GM12872 (cell line): ENCODE data around the gene SFXN2.

ENCODE experiments used
- CTCF ChIP-seq: IDR thresholded peaks from 3 replicates; pipeline ENCODE4 v1.5.1; 2011; ENCODE audit warnings: low read depth, mild to moderate bottlenecking, low read length, moderate library complexity; ENCODE audit not compliant: insufficient read depth

SFXN2 gene

GRCh38 chr10:102718220-102718619 is 3.8 kb downstream of the SFXN2 start:
- TF ChIP-seq CTCF: no peak

- no peak for TF ChIP-seq CTCF
These were observed 5.9 kb downstream of the SFXN2 start for GRCh38 chr10:102720337-102720736.

GRCh38 chr10:102720775-102721301 is 6.4 kb downstream of the SFXN2 start:
- no peak for TF ChIP-seq CTCF

- no peak for TF ChIP-seq CTCF
These were observed 7.5 kb downstream of the SFXN2 start for GRCh38 chr10:102721954-102722353.

- TF ChIP-seq CTCF: no peak
These were observed 9.6 kb downstream of the SFXN2 start for GRCh38 chr10:102723989-102724388.

GRCh38 chr10:102726274-102726673 is 11.8 kb downstream of the SFXN2 start:
- no peak for TF ChIP-seq CTCF

GRCh38 chr10:102727037-102727818 is 12.8 kb downstream of the SFXN2 start:
- TF ChIP-seq CTCF: no peak
